GM21528 (cell line): ENCODE data around the gene RNF223.
"Not testable (repeated sequence)": the region's sequence is repeated elsewhere in the genome, so short reads cannot be mapped to it uniquely, and the experiment has no call there.

ENCODE experiments used
- ATAC-seq: cut with Tn5 transposase; IDR thresholded peaks from one replicate; pipeline ENCODE4 v1.9.1; 2021; ENCODE audit warnings: mild to moderate bottlenecking, moderate library complexity; ENCODE audit not compliant: unreplicated experiment, low FRiP score

The RNF223 gene

DNA sequence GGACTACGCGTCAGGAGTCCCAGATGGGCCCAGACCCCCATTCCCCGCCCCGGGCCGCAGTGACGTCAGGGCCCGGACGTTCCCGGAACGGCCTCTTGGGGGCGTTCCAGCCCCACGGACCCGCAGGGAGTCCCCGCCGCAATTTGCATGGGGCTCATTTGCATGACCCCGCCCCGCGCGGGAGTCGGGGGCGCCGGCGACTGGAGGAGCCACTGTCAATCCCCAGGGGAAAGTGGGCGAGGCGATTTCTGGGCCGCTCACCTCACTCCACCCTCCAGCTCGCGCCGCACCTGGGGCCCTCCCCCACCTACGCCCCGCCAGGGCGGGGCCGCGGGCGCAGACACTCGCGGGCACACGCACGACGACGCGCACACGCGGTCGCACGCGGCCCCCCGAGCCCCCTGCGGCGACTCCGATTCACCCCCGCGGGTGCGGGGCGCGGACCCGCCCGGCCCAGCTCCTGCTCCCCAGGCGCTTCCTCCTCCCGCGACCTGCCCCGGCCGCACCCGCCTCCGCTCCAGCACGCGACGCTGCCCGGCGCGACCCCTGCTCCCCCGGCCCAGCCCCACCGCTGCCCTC is 41.0 kb downstream of the RNF223 start:
- ATAC-seq, result peak; percentile 82

GRCh38 chr1:1032424-1032823 is 41.7 kb downstream of the RNF223 start:
- peak; percentile 3 for ATAC-seq

- ATAC-seq, result no peak
These were observed 42.4 kb downstream of the RNF223 start for GRCh38 chr1:1031659-1032235.

- not testable (repeated sequence) for ATAC-seq
These were observed 43.0 kb downstream of the RNF223 start for GRCh38 chr1:1030867-1031658.

DNA sequence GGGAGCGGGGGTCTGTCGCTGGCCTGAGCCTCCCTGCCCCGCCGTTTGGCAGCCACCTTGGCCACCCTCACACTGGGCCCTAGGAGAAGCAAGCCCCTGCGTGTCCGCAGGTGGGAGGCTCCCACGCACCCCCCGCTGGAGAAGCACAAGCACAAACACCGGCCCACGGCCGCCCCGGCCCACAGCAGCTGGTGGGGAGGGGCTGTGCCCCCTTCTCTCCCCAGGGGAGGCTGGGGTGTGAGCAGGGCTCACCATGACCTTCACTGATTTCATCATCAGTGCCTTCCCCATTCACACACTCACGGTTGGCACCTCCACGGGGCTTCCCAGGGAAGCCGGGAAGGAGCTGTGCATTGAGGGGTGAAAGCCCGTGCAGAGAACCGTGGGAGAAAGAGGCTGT is 46.3 kb downstream of the RNF223 start:
- ATAC-seq, result no peak

GRCh38 chr1:1026599-1027413 is 47.3 kb downstream of the RNF223 start:
- ATAC-seq, result no peak

DNA sequence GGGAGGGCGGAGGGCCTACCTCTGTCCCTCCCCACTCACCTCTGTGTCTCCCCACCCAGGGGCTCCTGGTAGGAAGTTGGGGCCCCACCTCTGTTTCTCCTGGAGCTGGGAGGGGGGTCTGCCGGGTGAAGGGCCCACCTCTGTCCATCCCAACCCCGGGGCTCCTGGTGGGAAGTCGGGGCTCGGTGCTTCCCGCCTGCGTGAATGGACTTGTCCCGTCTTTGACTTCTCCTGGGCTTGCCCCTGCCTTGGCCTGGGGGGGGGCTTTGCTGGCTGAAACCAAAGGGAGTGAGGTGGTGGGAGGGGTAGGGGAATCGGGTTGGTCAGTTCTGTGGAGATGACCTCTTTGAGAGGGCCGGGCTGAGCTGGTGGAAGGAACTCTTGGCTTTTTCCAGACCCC is 48.4 kb downstream of the RNF223 start:
- no peak for ATAC-seq

DNA sequence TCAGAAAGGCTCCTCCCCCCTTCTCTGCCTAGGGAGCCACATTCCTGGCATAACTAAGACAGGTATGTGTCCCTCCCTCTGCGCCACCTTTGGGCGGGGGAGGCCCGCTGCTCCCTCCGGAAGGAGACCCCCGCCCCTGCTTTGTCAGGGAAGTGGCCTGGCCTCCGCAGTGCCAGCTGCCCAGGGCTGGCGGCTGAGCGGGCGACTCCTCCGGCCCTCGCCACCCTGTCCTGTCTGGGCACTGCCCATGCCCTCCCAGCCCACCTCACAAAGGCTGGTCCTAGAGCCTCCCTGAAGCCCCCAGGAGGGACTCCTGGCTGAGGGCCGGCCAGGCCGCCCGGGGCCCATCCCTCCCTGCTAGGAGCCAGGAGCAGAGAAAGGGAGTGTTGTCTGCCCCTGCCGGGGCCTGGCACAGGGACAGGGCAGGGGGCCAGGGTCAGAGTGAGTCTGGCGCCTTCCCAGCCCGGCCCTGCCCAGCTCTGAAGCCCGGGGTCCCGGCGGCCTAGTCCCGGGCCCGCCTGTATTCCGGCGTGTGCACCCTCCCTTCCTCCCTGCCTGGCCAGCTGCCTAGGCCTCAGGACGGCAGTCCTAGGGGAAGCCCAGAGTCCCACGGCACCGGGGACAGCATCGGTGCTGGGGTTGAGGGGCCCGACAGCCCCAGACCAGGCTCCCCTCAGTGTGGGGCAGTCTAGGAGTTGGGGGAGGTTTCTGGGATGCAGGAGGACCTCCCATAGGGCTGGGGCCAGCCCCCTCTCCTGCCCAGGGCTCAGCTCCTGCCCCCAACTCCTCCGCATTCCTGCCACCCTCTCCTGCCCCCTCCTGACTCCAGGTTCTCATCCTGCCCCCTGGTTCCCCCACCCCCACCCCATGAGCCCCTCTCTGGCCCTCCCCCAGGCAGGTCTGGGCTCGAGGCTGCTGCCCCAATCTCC is 49.1 kb downstream of the RNF223 start:
- no peak for ATAC-seq

- no peak for ATAC-seq
These were observed 49.8 kb downstream of the RNF223 start for GRCh38 chr1:1024149-1024770.

DNA sequence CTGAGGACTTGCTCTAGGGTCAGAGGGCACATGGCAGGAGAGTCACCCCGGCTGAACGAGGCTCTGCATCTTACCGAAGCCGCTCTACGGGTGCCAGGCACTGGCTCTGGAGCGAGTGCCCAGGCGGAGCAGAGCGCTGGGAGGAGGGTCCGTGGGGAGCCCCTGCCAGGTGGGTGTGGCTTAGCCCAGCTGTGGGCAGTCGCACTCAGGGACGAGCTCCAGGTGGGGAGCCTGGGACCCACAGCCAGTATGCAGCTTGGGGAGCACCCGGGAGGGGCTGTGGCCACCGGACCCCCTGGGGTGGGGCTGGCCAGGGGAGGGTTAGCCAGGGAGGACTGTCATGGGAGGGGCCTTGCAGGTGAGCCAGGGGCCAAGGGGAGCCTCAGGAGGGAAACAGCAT is 50.4 kb downstream of the RNF223 start:
- ATAC-seq, result no peak

GRCh38 chr1:1022302-1023009 is 51.6 kb downstream of the RNF223 start:
- ATAC-seq, result no peak

- ATAC-seq, result no peak
These were observed 52.2 kb downstream of the RNF223 start for GRCh38 chr1:1021920-1022259.

DNA sequence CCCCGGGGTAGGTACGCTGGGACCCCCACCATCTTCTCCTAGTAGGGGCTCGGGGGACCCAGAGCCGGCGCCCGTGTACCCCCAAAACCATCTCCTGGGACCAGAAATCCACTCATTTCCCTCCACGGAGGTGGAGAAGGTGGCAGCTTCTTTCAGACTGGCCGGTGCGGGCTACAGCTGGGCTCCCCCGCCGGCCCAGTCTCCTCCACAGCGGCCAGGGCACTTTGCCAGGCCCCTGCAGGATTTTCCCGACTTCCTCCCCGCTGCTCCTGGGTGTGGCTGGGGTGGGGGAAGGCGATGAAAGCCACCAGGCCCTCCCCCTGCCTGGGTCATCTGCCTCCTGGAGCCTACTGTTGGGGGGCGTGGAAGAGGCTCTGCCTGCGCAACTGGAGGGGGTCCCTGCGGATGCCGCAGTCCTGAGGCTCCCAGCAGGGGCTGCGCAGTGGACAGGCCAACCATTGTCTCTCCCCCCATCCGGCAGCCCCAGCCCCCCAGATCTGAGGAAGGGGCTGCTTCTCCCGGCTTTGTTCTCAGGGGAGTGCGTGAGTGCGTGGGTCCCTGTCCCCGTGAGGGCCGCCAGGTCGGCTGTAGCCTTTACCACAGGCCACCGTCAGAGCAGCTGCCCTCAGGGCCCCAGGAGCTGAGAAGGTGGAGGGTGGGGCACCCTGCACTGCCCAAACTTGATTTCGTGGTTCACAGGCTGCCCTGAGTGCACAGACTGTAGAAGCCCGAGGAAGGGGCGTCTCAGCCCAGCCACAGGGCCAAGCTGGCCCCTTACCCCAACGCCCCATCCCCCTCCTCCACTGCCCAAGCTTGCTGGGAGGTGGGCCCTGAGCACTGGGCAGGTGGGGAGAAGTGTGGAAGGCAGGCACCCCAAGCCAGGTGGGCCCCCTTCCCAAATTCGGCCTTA is 52.8 kb downstream of the RNF223 start:
- ATAC-seq, result no peak
